Dendritic cell treated with granulocyte-macrophage colony-stimulating factor and Interleukin-4, amounts not matched to agents 40 ng/mL and 50 ng/mL, for 4 days (primary cell): Measurements from ENCODE around the gene ELOA.

ENCODE experiments used
- H3K27ac Mint-ChIP-seq: one replicate; pipeline ENCODE4 v1.8.0; 2022; ENCODE audit warnings: mild to moderate bottlenecking, mixed read lengths
- H3K27me3 Mint-ChIP-seq: one replicate; pipeline ENCODE4 v1.8.0; 2022; ENCODE audit warnings: mild to moderate bottlenecking, mixed read lengths
- H3K36me3 Mint-ChIP-seq: one replicate; pipeline ENCODE4 v1.8.0; 2022; ENCODE audit warnings: low read depth, mixed read lengths
- H3K4me1 Mint-ChIP-seq: one replicate; pipeline ENCODE4 v1.8.0; 2022; ENCODE audit warnings: low read depth, mixed read lengths
- H3K4me3 Mint-ChIP-seq: one replicate; pipeline ENCODE4 v1.8.0; 2022; ENCODE audit warnings: mild to moderate bottlenecking, moderate library complexity, mixed read lengths
- H3K9me3 Mint-ChIP-seq: one replicate; pipeline ENCODE4 v1.8.0; 2022; ENCODE audit warnings: mixed read lengths
- intact Hi-C: fragments of 100-400 bp; cut with micrococcal nuclease; formaldehyde crosslinking; loops from one replicate; pipeline ENCODE4 v1.15.0; 2022

ELOA gene

DNA sequence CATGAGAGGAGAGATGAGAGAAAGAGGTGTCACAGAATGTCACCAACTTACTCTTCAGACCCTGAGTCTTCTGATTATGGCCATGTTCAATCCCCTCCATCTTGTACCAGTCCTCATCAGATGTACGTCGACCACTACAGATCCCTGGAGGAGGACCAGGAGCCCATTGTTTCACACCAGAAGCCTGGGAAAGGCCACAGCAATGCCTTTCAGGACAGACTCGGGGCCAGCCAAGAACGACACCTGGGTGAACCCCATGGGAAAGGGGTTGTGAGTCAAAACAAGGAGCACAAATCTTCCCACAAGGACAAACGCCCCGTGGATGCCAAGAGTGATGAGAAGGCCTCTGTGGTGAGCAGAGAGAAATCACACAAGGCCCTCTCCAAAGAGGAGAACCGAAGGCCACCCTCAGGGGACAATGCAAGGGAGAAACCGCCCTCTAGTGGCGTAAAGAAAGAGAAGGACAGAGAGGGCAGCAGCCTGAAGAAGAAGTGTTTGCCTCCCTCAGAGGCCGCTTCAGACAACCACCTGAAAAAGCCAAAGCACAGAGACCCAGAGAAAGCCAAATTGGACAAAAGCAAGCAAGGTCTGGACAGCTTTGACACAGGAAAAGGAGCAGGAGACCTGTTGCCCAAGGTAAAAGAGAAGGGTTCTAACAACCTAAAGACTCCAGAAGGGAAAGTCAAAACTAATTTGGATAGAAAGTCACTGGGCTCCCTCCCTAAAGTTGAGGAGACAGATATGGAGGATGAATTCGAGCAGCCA, 8.0 kb downstream of the ELOA start:
- intact Hi-C loops: loop anchor here (5.0 kb wide), 1 partner anchor 34 kb away; no protein-coding TSS in a partner anchor
- Mint-ChIP-seq H3K9me3 (no peaks in the 10 kb centered on the region), H3K27me3 (no peaks in the 10 kb centered on the region), H3K4me1 (peaks cover 25% of the 10 kb centered on the region), H3K36me3 (peaks cover 90% of the 10 kb centered on the region), H3K27ac (peak overlapping the region; percentile 18), H3K4me3 (no peak overlapping the region)

- Mint-ChIP-seq H3K27me3 (no peaks in the 10 kb centered on the region), H3K9me3 (no peaks in the 10 kb centered on the region), H3K27ac (peak overlapping the region; percentile 18), H3K4me1 (peaks cover 22% of the 10 kb centered on the region), H3K4me3 (no peak overlapping the region), H3K36me3 (peaks cover 90% of the 10 kb centered on the region)
- intact Hi-C loops: loop anchor here (5.0 kb wide), 1 partner anchor 35 kb away; no protein-coding TSS in a partner anchor
Measured at GRCh38 chr1:23751815-23752200, 8.5 kb downstream of the ELOA start.

DNA sequence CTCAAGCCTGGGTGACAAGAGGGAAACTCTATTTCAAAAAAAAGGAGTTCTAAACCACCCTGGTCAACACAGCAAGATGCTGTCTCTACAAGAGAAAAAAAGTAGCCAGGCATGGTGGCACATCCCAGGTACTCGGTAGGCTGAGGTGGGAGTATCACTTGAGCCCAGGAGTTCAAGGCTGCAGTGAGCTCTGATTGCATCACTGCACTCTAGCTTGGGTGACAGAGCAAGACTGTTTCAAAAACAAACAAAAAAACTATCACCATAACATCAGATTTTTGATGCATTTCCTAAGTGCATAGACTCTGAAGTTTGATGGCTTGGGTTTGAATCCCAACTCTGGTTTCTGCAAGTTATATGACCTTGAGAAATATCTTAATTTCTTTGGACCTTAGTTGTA, 9.6 kb downstream of the ELOA start:
- intact Hi-C loops: loop anchor here (5.0 kb wide), 1 partner anchor 36 kb away; no protein-coding TSS in a partner anchor
- no peaks in the 10 kb centered on the region for H3K27me3 Mint-ChIP-seq
- H3K27ac Mint-ChIP-seq: no peak overlapping the region
- peaks cover 13% of the 10 kb centered on the region for H3K4me1 Mint-ChIP-seq
- no peaks in the 10 kb centered on the region for H3K9me3 Mint-ChIP-seq
- H3K4me3 Mint-ChIP-seq: no peak overlapping the region
- H3K36me3 Mint-ChIP-seq: peaks cover 91% of the 10 kb centered on the region

- no peaks in the 10 kb centered on the region for H3K9me3 Mint-ChIP-seq
- H3K4me1 Mint-ChIP-seq: no peaks in the 10 kb centered on the region
- H3K27ac Mint-ChIP-seq: no peak overlapping the region
- no peaks in the 10 kb centered on the region for H3K27me3 Mint-ChIP-seq
- intact Hi-C loops: no loop called here
- H3K4me3 Mint-ChIP-seq: no peak overlapping the region
- H3K36me3 Mint-ChIP-seq: peaks cover 98% of the 10 kb centered on the region
Measured at GRCh38 chr1:23756676-23757075, 13.4 kb downstream of the ELOA start.

- intact Hi-C loops: no loop called here
- Mint-ChIP-seq H3K4me1 (no peaks in the 10 kb centered on the region), H3K27ac (no peak overlapping the region), H3K27me3 (no peaks in the 10 kb centered on the region), H3K4me3 (no peak overlapping the region), H3K36me3 (peaks cover 98% of the 10 kb centered on the region), H3K9me3 (no peaks in the 10 kb centered on the region)
Measured at GRCh38 chr1:23757812-23758211, 14.5 kb downstream of the ELOA start.

- Mint-ChIP-seq H3K36me3 (peaks cover 94% of the 10 kb centered on the region), H3K4me3 (no peak overlapping the region), H3K27ac (no peak overlapping the region), H3K9me3 (no peaks in the 10 kb centered on the region), H3K4me1 (no peaks in the 10 kb centered on the region), H3K27me3 (no peaks in the 10 kb centered on the region)
- intact Hi-C loops: no loop called here
Measured at GRCh38 chr1:23759277-23759676, 16.0 kb downstream of the ELOA start.

- no peak overlapping the region for H3K4me3 Mint-ChIP-seq
- H3K9me3 Mint-ChIP-seq: no peaks in the 10 kb centered on the region
- no peaks in the 10 kb centered on the region for H3K27me3 Mint-ChIP-seq
- H3K27ac Mint-ChIP-seq: no peak overlapping the region
- intact Hi-C loops: no loop called here
- no peaks in the 10 kb centered on the region for H3K4me1 Mint-ChIP-seq
- peaks cover 79% of the 10 kb centered on the region for H3K36me3 Mint-ChIP-seq
Measured at GRCh38 chr1:23763041-23763577, 19.8 kb downstream of the ELOA start.

DNA sequence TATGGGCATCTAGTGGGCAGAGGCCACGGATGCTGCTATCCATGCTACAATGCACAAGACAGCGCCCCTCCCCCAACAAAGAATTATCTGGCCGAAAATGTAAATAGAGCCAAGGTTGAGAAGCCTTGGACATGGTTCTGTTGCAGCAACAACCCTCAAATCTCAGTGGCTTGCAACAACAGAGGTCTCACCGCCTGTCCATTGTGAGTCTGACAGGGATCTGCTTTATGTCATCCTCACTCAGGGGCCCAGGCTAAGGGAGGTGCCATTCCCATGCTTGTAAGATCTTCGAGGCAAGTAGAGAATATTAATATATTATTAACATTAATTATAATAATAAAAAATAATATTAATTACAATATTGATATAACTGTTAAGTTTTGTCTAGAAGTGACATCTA, 25.5 kb downstream of the ELOA start:
- Mint-ChIP-seq H3K27ac (no peak overlapping the region), H3K27me3 (no peaks in the 10 kb centered on the region), H3K4me1 (no peaks in the 10 kb centered on the region), H3K9me3 (no peaks in the 10 kb centered on the region), H3K36me3 (peaks cover 56% of the 10 kb centered on the region), H3K4me3 (no peak overlapping the region)
- intact Hi-C loops: no loop called here

GRCh38 chr1:23772049-23772853, 29.0 kb downstream of the ELOA start:
- no peaks in the 10 kb centered on the region for H3K4me1 Mint-ChIP-seq

GRCh38 chr1:23772854-23773242, 29.6 kb downstream of the ELOA start:
- Mint-ChIP-seq H3K9me3 (no peaks in the 10 kb centered on the region), H3K4me1 (no peaks in the 10 kb centered on the region), H3K27ac (no peak overlapping the region), H3K4me3 (no peak overlapping the region), H3K27me3 (no peaks in the 10 kb centered on the region), H3K36me3 (peaks cover 29% of the 10 kb centered on the region)
- intact Hi-C loops: loop anchor here (1.0 to 10.0 kb wide), 3 partner anchors 34 to 143 kb away; partner anchors contain the start of gene FUCA1

More at GRCh38 chr1:23772049-23772853, 29.0 kb downstream of the ELOA start:
- Mint-ChIP-seq H3K9me3 (no peaks in the 10 kb centered on the region), H3K4me3 (no peak overlapping the region), H3K36me3 (peaks cover 33% of the 10 kb centered on the region), H3K27ac (no peak overlapping the region), H3K27me3 (no peaks in the 10 kb centered on the region)
- intact Hi-C loops: loop anchor here (1.0 to 10.0 kb wide), 3 partner anchors 35 to 144 kb away; partner anchors contain the start of gene FUCA1

DNA sequence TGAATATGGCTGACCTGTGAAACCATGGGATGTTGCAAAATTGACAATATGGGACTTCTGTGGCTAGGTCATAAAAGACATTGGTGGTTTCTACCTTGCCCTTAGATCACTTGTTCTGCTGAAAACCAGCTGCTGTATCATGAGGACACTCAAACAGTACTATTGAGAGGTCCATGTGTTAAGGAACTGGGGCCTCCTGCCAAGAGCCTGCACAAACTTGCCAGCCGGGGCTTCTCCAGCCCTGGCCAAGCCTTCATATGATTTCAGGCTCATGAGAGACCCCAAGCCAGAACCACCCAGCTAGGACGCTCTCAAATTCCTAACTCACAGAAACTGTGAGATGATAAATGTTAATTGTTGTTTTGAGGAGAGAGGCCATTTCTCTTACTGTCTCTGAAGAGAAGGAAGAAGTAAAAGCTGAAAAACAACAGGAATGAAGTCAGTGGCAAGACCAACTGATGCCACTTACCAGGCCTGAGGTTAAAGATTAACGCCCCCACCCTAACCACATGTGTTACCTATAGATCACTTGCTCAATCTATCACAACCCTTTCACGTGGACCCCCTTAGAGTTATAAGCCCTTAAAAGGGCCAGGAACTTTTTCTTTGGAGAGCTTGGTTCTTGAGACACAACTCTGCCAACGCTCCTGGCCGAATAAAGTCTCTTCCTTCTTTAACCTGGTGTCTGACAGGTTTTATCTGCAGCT, 31.1 kb downstream of the ELOA start:
- peaks cover 4% of the 10 kb centered on the region for H3K4me1 Mint-ChIP-seq
- no peak overlapping the region for H3K4me3 Mint-ChIP-seq
- H3K27ac Mint-ChIP-seq: no peak overlapping the region
- H3K27me3 Mint-ChIP-seq: no peaks in the 10 kb centered on the region
- intact Hi-C loops: loop anchor here (5.0 to 10.0 kb wide), 2 partner anchors 33 to 90 kb away; partner anchors contain the start of gene FUCA1
- peaks cover 18% of the 10 kb centered on the region for H3K36me3 Mint-ChIP-seq
- H3K9me3 Mint-ChIP-seq: no peaks in the 10 kb centered on the region

GRCh38 chr1:23776217-23776616, 32.9 kb downstream of the ELOA start:
- no peaks in the 10 kb centered on the region for H3K9me3 Mint-ChIP-seq
- intact Hi-C loops: loop anchor here (10.0 kb wide), 1 partner anchor 89 kb away; the partner anchor contains the start of gene FUCA1
- H3K4me3 Mint-ChIP-seq: no peak overlapping the region

GRCh38 chr1:23777979-23778814, 34.9 kb downstream of the ELOA start, which contains the start of gene PITHD1:
PITHD1 (plus strand) TSS chr1:23778418; CDS start chr1:23778516, 98 bp downstream.
- Mint-ChIP-seq H3K4me3 (peak within 1 kb of the TSS; percentile 79), H3K27me3 (no peaks in the 10 kb centered on the region), H3K36me3 (peaks cover 23% of the 10 kb centered on the region), H3K4me1 (peaks cover 13% of the 10 kb centered on the region), H3K9me3 (no peaks in the 10 kb centered on the region), H3K27ac (peak within 1 kb of the TSS; percentile 83)
- intact Hi-C loops: loop anchor here (1.0 to 10.0 kb wide), 2 partner anchors 13 to 87 kb away; partner anchors contain the start of genes FUCA1 and LYPLA2

More at GRCh38 chr1:23776217-23776616, 32.9 kb downstream of the ELOA start:
- no peaks in the 10 kb centered on the region for H3K27me3 Mint-ChIP-seq
- H3K36me3 Mint-ChIP-seq: peaks cover 11% of the 10 kb centered on the region
- peaks cover 13% of the 10 kb centered on the region for H3K4me1 Mint-ChIP-seq
- H3K27ac Mint-ChIP-seq: no peak overlapping the region
